Activated CD4-positive, alpha-beta T cell treated with anti-CD3 and anti-CD28 coated beads, Interleukin-2, amount 10 ng/mL, durations not matched to agents 7 days and 5 days (primary cell): ENCODE measurements around the gene NCCRP1. TPM values are rescaled to one million over a fixed set of nuclear protein-coding genes. Genes with fewer than 3 reads are reported as not detected.

Experiments
- CTCF ChIA-PET: fragments of 350-600 bp; sonication (Branson Sonifier 250); formaldehyde crosslinking; loops from one replicate; lab custom pipeline; 2021; ENCODE audit warnings: antibody characterized with exemption; lab: Charles Lee
- POLR2A ChIA-PET: fragments of 350-600 bp; sonication (Branson Sonifier 250); formaldehyde crosslinking; loops from one replicate; lab custom pipeline; 2021; ENCODE audit warnings: antibody characterized with exemption; lab: Charles Lee
- DNase-seq: peaks from one replicate; pipeline ENCODE4 v3.0.0-alpha.2; 2020
- H3K27ac Mint-ChIP-seq: one replicate; pipeline ENCODE4 v1.8.0; 2021; ENCODE audit warnings: mild to moderate bottlenecking, moderate library complexity, mixed read lengths
- H3K27me3 Mint-ChIP-seq: one replicate; pipeline ENCODE4 v1.8.0; 2021; ENCODE audit warnings: mixed read lengths
- H3K36me3 Mint-ChIP-seq: one replicate; pipeline ENCODE4 v1.8.0; 2021; ENCODE audit warnings: low read depth, mixed read lengths
- H3K4me1 Mint-ChIP-seq: one replicate; pipeline ENCODE4 v1.8.0; 2021; ENCODE audit warnings: mixed read lengths
- H3K4me3 Mint-ChIP-seq: one replicate; pipeline ENCODE4 v1.8.0; 2021; ENCODE audit warnings: mild to moderate bottlenecking, moderate library complexity, mixed read lengths
- H3K9me3 Mint-ChIP-seq: one replicate; pipeline ENCODE4 v1.8.0; 2021; ENCODE audit warnings: mixed read lengths
- total RNA-seq, 2 experiments: library from RNA; stranded (reverse); gene quantifications; one replicate each; pipeline ENCODE4 v1.2.3, GENCODE V29; 2021

The NCCRP1 gene
- total RNA-seq, 2 experiments from 2014 or later = not detected

GRCh38 chr19:39157275-39157996, 39.3 kb upstream of the NCCRP1 start:
- no peaks in the 10 kb centered on the region for H3K27me3 Mint-ChIP-seq
- H3K4me1 Mint-ChIP-seq = peaks cover 20% of the 10 kb centered on the region
- ChIA-PET CTCF (no interaction called here), POLR2A (no interaction called here)
- H3K36me3 Mint-ChIP-seq = no peaks in the 10 kb centered on the region
- no peak overlapping the region for H3K27ac Mint-ChIP-seq
- no peak for DNase-seq
- no peak overlapping the region for H3K4me3 Mint-ChIP-seq
- H3K9me3 Mint-ChIP-seq = no peaks in the 10 kb centered on the region

- ChIA-PET POLR2A (no interaction called here), CTCF (no interaction called here)
- Mint-ChIP-seq H3K4me3 (no peak overlapping the region), H3K9me3 (no peaks in the 10 kb centered on the region), H3K4me1 (peaks cover 20% of the 10 kb centered on the region), H3K27me3 (no peaks in the 10 kb centered on the region), H3K27ac (no peak overlapping the region), H3K36me3 (no peaks in the 10 kb centered on the region)
- no peak for DNase-seq
Observed at GRCh38 chr19:39157997-39158389, 38.8 kb upstream of the NCCRP1 start.

- no peaks in the 10 kb centered on the region for H3K36me3 Mint-ChIP-seq
- no peak overlapping the region for H3K27ac Mint-ChIP-seq
- H3K27me3 Mint-ChIP-seq = no peaks in the 10 kb centered on the region
- POLR2A ChIA-PET = no interaction called here
- CTCF ChIA-PET = no interaction called here
- DNase-seq = no peak
- no peaks in the 10 kb centered on the region for H3K9me3 Mint-ChIP-seq
- H3K4me1 Mint-ChIP-seq = peaks cover 20% of the 10 kb centered on the region
- H3K4me3 Mint-ChIP-seq = no peak overlapping the region
Observed at GRCh38 chr19:39158646-39159260, 38.0 kb upstream of the NCCRP1 start.

GRCh38 chr19:39160523-39160861, 36.3 kb upstream of the NCCRP1 start:
- ChIA-PET POLR2A (no interaction called here), CTCF (no interaction called here)
- peaks cover 12% of the 10 kb centered on the region for H3K4me1 Mint-ChIP-seq
- no peaks in the 10 kb centered on the region for H3K27me3 Mint-ChIP-seq
- H3K4me3 Mint-ChIP-seq = no peak overlapping the region
- no peaks in the 10 kb centered on the region for H3K9me3 Mint-ChIP-seq
- no peak for DNase-seq
- H3K27ac Mint-ChIP-seq = no peak overlapping the region
- no peaks in the 10 kb centered on the region for H3K36me3 Mint-ChIP-seq

GRCh38 chr19:39160889-39161672, 35.7 kb upstream of the NCCRP1 start:
- Mint-ChIP-seq H3K36me3 (no peaks in the 10 kb centered on the region), H3K9me3 (no peaks in the 10 kb centered on the region), H3K4me3 (no peak overlapping the region), H3K27me3 (no peaks in the 10 kb centered on the region), H3K4me1 (peaks cover 8% of the 10 kb centered on the region), H3K27ac (no peak overlapping the region)
- DNase-seq = no peak
- CTCF ChIA-PET = no interaction called here
- POLR2A ChIA-PET = no interaction called here

- ChIA-PET CTCF (interaction anchor here (0.6 kb wide), 1 partner anchor 1170 kb away, joined by 4 read pairs; no protein-coding TSS in a partner anchor), POLR2A (no interaction called here)
- no peak for DNase-seq
- no peaks in the 10 kb centered on the region for H3K9me3 Mint-ChIP-seq
- H3K27me3 Mint-ChIP-seq = no peaks in the 10 kb centered on the region
- H3K36me3 Mint-ChIP-seq = no peaks in the 10 kb centered on the region
- H3K4me1 Mint-ChIP-seq = peaks cover 3% of the 10 kb centered on the region
- peak overlapping the region; percentile 10 for H3K27ac Mint-ChIP-seq
- no peak overlapping the region for H3K4me3 Mint-ChIP-seq
Observed at GRCh38 chr19:39162441-39163043, 34.2 kb upstream of the NCCRP1 start.

- no peaks in the 10 kb centered on the region for H3K27me3 Mint-ChIP-seq
- DNase-seq = no peak
- no peak overlapping the region for H3K27ac Mint-ChIP-seq
- ChIA-PET POLR2A (no interaction called here), CTCF (no interaction called here)
- no peaks in the 10 kb centered on the region for H3K36me3 Mint-ChIP-seq
- no peak overlapping the region for H3K4me3 Mint-ChIP-seq
- H3K9me3 Mint-ChIP-seq = no peaks in the 10 kb centered on the region
- no peaks in the 10 kb centered on the region for H3K4me1 Mint-ChIP-seq
Observed at GRCh38 chr19:39163621-39164020, 33.1 kb upstream of the NCCRP1 start.

- Mint-ChIP-seq H3K27ac (peak overlapping the region; percentile 34), H3K27me3 (no peaks in the 10 kb centered on the region), H3K9me3 (no peaks in the 10 kb centered on the region), H3K4me1 (no peaks in the 10 kb centered on the region), H3K4me3 (no peak overlapping the region), H3K36me3 (no peaks in the 10 kb centered on the region)
- CTCF ChIA-PET = interaction anchor here (0.6 kb wide), 1 partner anchor 202 kb away, joined by 5 read pairs; no protein-coding TSS in a partner anchor
- no peak for DNase-seq
- POLR2A ChIA-PET = no interaction called here
Observed at GRCh38 chr19:39164289-39164688, 32.5 kb upstream of the NCCRP1 start.

GRCh38 chr19:39165857-39166256, 30.9 kb upstream of the NCCRP1 start:
- POLR2A ChIA-PET = no interaction called here
- H3K27me3 Mint-ChIP-seq = no peaks in the 10 kb centered on the region
- no peak overlapping the region for H3K27ac Mint-ChIP-seq
- H3K9me3 Mint-ChIP-seq = no peaks in the 10 kb centered on the region
- no peak overlapping the region for H3K4me3 Mint-ChIP-seq
- no peaks in the 10 kb centered on the region for H3K4me1 Mint-ChIP-seq
- no peaks in the 10 kb centered on the region for H3K36me3 Mint-ChIP-seq
- CTCF ChIA-PET = interaction anchor here (0.5 kb wide), 1 partner anchor 146 kb away, joined by 3 read pairs; no protein-coding TSS in a partner anchor
- DNase-seq = no peak

- no peak overlapping the region for H3K4me3 Mint-ChIP-seq
- ChIA-PET CTCF (interaction anchor here (0.6 kb wide), 1 partner anchor 94 kb away, joined by 3 read pairs; no protein-coding TSS in a partner anchor), POLR2A (no interaction called here)
- H3K36me3 Mint-ChIP-seq = no peaks in the 10 kb centered on the region
- DNase-seq = no peak
- H3K4me1 Mint-ChIP-seq = no peaks in the 10 kb centered on the region
- no peaks in the 10 kb centered on the region for H3K27me3 Mint-ChIP-seq
- H3K9me3 Mint-ChIP-seq = no peaks in the 10 kb centered on the region
- H3K27ac Mint-ChIP-seq = no peak overlapping the region
Observed at GRCh38 chr19:39166571-39167391, 30.0 kb upstream of the NCCRP1 start.

GRCh38 chr19:39167461-39168257, 29.1 kb upstream of the NCCRP1 start:
- ChIA-PET CTCF (no interaction called here), POLR2A (no interaction called here)
- no peak overlapping the region for H3K4me3 Mint-ChIP-seq
- no peak for DNase-seq
- no peak overlapping the region for H3K27ac Mint-ChIP-seq
- no peaks in the 10 kb centered on the region for H3K27me3 Mint-ChIP-seq
- H3K9me3 Mint-ChIP-seq = no peaks in the 10 kb centered on the region
- no peaks in the 10 kb centered on the region for H3K4me1 Mint-ChIP-seq
- H3K36me3 Mint-ChIP-seq = no peaks in the 10 kb centered on the region
